ENCODE results near the gene ESR2. TPM values are rescaled to one million over a fixed set of nuclear protein-coding genes. Genes with fewer than 3 reads are reported as not detected.
"Not testable (repeated sequence)": the region's sequence is repeated elsewhere in the genome, so short reads cannot be mapped to it uniquely, and the experiment has no call there.

The ESR2 gene
- polyA plus RNA-seq, 3 donors = 0.13 to 2.0 (median 0.22) TPM

- WGBS, 3 donors = 95 to 99% (median 99%) methylated on average over 3 of the region's 3 CpGs
- no peak overlapping the region for H3K27ac ChIP-seq (ENCODE audit: low read depth, low read length)
These were observed 212.9 kb downstream of the ESR2 start for GRCh38 chr14:64081174-64081746.

DNA sequence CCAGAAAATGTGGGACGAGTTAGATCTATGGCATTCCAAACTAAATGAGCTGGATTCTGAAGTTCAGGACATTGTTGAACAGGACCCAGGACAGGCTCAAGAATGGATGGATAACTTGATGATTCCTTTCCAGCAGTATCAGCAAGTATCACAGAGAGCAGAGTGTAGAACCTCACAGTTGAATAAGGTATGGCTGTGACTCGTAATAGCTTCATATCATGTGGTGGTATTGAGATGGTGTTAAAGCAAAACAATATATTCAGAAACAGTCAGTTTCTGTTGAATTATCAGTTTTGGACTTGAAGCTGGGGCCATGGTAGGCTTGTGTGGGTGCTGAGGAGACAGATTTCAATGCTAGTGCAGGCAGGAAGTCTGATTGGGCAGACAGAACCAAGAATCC, 213.7 kb downstream of the ESR2 start:
- H3K27ac ChIP-seq (ENCODE audit: low read depth, low read length) = no peak overlapping the region
- WGBS, 3 donors = 89 to 95% (median 93%) methylated on average over 2 of the region's 2 CpGs

GRCh38 chr14:64075613-64076005, 218.6 kb downstream of the ESR2 start:
- 64 to 81% (median 68%) methylated on average over 1 of the region's 1 CpG for WGBS, 3 donors
- no peak overlapping the region for H3K27ac ChIP-seq (ENCODE audit: low read depth, low read length)

- no peak overlapping the region for H3K27ac ChIP-seq (ENCODE audit: low read depth, low read length)
- 70 to 73% (median 70%) methylated on average over 2 of the region's 2 CpGs for WGBS, 3 donors
These were observed 219.1 kb downstream of the ESR2 start for GRCh38 chr14:64074961-64075612.

DNA sequence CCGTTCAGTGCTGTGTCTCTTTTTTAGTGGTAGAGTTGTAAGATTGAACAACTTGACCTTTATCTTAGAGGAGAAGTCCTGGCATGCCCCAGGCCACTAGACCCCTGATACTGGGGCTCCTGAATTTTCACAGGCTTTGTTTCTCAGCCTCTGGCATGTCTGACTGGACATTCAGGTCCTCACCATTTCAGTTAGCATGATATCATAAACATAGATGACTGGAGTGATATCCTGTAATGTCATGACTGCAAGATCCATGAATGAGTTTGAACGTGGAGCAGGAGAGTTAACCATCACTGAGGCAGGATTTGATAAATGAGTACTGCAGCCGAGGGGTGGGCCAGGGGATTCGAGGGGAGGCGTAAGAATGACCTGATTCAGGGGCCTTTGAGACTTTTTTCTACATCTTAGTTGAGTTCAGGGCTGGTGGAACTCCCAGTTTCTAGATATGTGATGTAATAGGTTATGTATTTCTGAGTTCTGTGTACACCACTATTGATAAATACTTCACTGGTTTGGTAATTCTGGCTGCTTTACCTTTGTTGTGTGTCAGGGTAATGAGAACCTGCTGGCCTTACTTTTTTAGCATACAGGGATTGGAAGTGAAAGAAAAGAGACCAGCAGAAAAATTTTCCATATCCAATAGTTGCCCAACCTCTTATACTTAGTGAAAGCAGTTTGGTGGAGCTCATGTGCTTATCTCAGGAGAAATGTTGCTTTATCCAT, 224.4 kb downstream of the ESR2 start:
- H3K27ac ChIP-seq (ENCODE audit: low read depth, low read length) = no peak overlapping the region
- 67 to 81% (median 74%) methylated on average over 5 of the region's 5 CpGs for WGBS, 3 donors

DNA sequence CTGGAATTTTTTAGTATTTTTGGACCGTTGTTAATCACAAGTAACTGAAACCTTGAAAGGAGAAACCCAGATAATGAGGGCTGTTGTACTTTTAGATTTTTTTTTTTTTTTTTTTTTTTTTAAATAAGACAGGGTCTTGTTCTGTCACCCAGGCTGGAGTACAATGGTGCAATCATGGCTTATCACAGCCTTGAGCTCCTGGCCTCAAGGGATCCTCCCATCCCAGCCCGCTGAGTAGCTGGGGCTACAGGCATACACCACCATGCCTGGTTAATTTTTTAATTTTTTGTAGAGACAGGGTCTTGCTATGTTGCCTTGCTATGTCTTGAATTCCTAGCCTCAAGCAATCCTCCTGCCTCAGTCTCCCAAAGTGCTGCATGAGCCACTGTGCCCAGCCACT, 229.7 kb downstream of the ESR2 start:
- H3K27ac ChIP-seq (ENCODE audit: low read depth, low read length) = no peak overlapping the region
- WGBS, 3 donors = 94 to 98% (median 95%) methylated on average over 2 of the region's 2 CpGs

DNA sequence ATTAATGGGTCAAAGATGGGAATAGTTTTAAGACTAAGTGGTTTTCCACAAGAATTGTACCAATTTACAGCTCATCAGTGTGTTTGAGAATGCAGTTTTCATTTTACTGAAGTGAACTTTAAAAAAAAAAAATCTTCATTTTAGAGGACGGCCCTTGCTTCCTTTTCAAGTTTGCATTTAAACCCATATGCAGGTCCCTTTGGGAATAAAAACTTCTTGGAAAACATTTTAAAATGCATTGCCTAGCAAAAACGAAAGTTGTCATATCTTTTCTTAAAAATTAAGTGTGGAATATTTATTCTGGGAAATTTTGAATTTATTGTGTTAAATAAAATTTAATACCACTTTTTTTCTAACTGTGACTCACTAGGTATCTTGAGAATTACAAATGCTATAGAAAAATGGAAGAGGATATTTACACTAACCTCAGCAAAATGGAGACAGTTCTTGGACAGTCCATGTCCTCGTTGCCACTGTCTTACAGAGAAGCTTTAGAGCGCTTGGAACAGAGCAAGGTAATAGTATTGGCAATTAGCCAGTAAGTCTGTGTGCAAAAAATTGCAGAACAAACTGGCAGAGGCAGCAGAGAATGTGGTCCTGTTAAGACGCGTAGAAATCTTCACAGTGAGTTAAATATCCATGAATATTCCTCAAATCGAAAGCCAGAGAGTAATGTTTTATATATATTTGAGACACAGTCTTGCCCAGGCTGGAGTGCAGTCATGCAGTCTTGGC, 231.6 kb downstream of the ESR2 start:
- no peak overlapping the region for H3K27ac ChIP-seq (ENCODE audit: low read depth, low read length)
- 68 to 81% (median 73%) methylated on average over 7 of the region's 7 CpGs for WGBS, 3 donors

DNA sequence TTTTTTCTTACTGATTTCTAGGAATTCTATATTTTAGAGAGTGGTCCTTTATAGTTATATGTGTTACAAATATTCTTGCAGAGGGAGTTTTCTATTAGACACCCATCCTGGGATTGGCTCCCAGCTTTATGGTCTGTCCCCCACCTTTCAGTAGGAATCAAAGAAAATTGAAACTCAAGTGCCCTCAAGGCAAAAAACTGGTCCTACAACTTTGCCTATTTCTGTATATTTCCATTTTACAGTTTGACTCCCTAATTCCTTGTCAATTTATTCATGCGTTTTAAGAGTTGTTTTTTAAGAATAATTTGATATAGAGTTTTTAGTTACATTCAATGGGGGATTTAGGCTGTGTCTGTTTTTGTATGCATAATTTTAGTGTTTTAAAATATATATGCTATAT, 232.5 kb downstream of the ESR2 start:
- H3K27ac ChIP-seq (ENCODE audit: low read depth, low read length) = no peak overlapping the region
- WGBS, 3 donors = 95 to 98% (median 97%) methylated on average over 1 of the region's 1 CpG

- WGBS, 3 donors = 69 to 88% (median 88%) methylated on average over 1 of the region's 1 CpG
- H3K27ac ChIP-seq (ENCODE audit: low read depth, low read length) = no peak overlapping the region
These were observed 233.1 kb downstream of the ESR2 start for GRCh38 chr14:64061115-64061514.

DNA sequence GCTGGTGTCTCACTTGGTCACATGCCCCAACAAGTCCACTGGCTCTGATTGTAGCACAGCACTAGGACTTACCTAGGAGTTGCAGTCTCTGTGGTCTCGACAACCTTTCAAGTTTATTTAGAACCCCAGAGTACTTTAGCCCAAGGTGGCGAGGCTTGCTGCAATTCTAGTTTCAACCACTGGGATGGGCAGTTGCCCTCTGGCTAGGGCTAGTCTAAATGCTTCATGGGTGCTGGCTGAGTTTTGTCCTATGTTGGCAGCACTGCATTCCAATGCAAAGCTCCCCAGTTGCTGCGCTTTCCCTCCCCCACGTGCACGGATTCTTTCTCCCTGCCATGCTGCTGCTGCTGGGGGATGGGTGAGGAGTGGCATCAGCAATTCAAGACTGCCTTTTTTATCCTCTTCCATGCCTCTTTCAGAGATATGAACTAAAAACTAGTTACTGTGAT, 233.5 kb downstream of the ESR2 start:
- H3K27ac ChIP-seq (ENCODE audit: low read depth, low read length) = no peak overlapping the region
- WGBS, 3 donors = 84 to 95% (median 90%) methylated on average over 5 of the region's 5 CpGs

GRCh38 chr14:64060199-64060545, 234.0 kb downstream of the ESR2 start:
- no peak overlapping the region for H3K27ac ChIP-seq (ENCODE audit: low read depth, low read length)
- WGBS, 3 donors = 90 to 96% (median 94%) methylated on average over 1 of the region's 1 CpG

DNA sequence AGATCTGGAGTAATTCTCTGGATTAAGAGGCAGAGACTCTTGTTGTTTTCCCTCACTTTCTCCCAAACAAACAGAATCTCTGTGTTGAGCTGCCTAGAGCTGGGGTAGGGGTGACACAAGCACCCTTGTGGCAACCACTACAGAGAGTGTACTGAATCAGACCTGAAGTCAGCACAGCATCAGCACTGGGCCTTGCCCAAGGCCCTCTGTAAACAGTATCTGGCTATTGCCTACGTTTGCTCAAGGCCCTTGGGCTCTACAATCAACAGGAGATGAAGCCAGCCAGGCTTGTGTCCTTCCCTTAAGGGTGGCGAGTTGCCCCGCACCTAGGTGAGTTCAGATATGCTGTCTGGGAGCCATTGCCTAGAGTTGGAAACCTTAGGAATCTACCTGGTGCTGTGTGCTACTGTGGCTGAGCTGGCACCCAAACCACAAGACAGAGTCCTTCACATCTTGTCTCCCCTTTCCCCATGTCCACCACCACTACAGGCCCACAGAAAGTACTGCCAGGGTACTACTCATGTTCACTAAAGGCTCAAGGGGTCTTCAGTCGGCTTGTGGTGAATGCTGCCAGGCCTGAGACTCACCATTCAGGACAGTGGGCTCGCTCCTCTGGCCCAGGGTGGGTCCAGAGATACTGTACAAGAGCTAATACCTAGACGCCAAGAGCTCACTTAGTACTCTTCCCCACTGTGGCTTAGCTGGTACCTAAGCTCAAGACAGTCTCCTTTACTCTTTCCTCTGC, 234.5 kb downstream of the ESR2 start:
- no peak overlapping the region for H3K27ac ChIP-seq (ENCODE audit: low read depth, low read length)
- 89 to 96% (median 93%) methylated on average over 6 of the region's 6 CpGs for WGBS, 3 donors

GRCh38 chr14:64053694-64054669, 240.2 kb downstream of the ESR2 start:
- WGBS, 3 donors = 82 to 88% (median 85%) methylated on average over 10 of the region's 10 CpGs
- no peak overlapping the region for H3K27ac ChIP-seq (ENCODE audit: low read depth, low read length)

- 88 to 92% (median 89%) methylated on average over 2 of the region's 2 CpGs for WGBS, 3 donors
- H3K27ac ChIP-seq (ENCODE audit: low read depth, low read length) = no peak overlapping the region
These were observed 244.4 kb downstream of the ESR2 start for GRCh38 chr14:64049616-64050381.

- WGBS, 3 donors = 63 to 87% (median 83%) methylated on average over 2 of the region's 2 CpGs
- H3K27ac ChIP-seq (ENCODE audit: low read depth, low read length) = no peak overlapping the region
These were observed 249.1 kb downstream of the ESR2 start for GRCh38 chr14:64045091-64045490.

- not testable (repeated sequence) for H3K27ac ChIP-seq (ENCODE audit: low read depth, low read length)
- WGBS, 3 donors = 97 to 99% (median 97%) methylated on average over 6 of the region's 6 CpGs
These were observed 250.9 kb downstream of the ESR2 start for GRCh38 chr14:64043296-64043695.

DNA sequence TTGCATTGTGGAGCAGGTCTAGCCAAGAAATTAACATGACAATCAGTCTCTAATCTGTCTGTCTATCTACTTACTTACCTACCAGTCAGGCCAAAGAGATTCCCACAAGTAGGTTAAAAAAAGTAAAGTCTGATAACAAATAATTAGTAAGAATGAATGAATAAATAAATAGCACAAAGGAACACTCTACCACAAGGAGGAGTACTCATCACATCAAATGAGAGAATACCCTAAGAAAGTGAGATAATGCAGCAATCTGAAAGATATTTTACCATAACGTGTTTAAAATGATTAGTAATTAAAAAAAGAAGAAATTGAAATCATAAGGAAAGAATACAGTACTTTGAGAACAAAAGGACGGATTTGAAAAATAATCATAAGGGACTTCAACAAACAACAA, 254.1 kb downstream of the ESR2 start:
- no peak overlapping the region for H3K27ac ChIP-seq (ENCODE audit: low read depth, low read length)
- 86 to 89% (median 87%) methylated on average over 2 of the region's 2 CpGs for WGBS, 3 donors
